ENCODE results near the gene FOXP1. TPM values are rescaled to one million over a fixed set of nuclear protein-coding genes. Genes with fewer than 3 reads are reported as not detected.

Gene FOXP1
- total RNA-seq, 1 donor from 2014 or later: 113 TPM

DNA sequence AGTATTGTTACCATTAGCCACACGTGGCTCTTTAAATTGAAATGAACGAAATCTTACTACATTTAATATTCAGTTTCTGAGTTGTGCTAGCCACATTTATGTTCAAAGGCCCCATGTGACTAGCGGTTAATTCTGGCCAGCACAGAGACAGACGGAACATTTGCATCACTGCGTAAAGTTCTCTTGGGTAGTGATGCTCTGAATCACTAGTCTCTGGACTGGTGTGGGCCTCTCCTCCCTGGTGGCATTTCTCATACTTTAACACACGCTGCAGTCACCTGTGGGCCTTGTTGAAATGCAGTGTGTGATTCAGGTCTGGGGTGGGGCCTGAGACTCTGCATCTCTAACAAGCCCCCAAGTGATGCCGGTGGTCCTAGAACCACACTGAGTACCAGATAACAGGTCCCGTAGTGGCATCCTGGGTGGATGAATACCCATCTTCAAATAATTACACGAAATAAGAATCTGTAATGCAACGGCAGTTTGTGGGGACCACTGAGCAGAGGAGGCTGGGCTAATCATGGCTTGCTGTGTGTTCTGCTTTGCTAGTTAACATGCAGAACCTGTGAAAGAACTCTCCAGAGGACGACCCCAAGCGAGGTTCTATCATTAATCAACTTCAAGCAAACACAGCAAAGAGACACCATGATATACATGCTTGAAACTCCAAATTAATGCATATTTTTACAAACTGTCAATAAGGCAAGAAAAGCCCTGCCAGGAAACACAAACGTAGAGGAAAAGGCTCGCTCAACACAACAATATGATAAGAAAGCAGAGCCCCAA, 623.8 kb downstream of the FOXP1 start:
- TF ChIP-seq, protein P1, sequence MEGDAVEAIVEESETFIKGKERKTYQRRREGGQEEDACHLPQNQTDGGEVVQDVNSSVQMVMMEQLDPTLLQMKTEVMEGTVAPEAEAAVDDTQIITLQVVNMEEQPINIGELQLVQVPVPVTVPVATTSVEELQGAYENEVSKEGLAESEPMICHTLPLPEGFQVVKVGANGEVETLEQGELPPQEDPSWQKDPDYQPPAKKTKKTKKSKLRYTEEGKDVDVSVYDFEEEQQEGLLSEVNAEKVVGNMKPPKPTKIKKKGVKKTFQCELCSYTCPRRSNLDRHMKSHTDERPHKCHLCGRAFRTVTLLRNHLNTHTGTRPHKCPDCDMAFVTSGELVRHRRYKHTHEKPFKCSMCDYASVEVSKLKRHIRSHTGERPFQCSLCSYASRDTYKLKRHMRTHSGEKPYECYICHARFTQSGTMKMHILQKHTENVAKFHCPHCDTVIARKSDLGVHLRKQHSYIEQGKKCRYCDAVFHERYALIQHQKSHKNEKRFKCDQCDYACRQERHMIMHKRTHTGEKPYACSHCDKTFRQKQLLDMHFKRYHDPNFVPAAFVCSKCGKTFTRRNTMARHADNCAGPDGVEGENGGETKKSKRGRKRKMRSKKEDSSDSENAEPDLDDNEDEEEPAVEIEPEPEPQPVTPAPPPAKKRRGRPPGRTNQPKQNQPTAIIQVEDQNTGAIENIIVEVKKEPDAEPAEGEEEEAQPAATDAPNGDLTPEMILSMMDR (conservative IDR thresholded peaks at IDR 0.05): no peak
- Mint-ChIP-seq H3K4me3 (no peak overlapping the region), H3K27me3 (no peaks in the 10 kb centered on the region), H3K9me3 (no peaks in the 10 kb centered on the region), H3K4me1 (ENCODE audit: unreplicated experiment) (peaks cover 41% of the 10 kb centered on the region), H3K27ac (no peak overlapping the region), H3K36me3 (peaks cover 61% of the 10 kb centered on the region)
- no peak for DNase-seq (ENCODE audit: extremely low spot score, unreplicated experiment)

DNA sequence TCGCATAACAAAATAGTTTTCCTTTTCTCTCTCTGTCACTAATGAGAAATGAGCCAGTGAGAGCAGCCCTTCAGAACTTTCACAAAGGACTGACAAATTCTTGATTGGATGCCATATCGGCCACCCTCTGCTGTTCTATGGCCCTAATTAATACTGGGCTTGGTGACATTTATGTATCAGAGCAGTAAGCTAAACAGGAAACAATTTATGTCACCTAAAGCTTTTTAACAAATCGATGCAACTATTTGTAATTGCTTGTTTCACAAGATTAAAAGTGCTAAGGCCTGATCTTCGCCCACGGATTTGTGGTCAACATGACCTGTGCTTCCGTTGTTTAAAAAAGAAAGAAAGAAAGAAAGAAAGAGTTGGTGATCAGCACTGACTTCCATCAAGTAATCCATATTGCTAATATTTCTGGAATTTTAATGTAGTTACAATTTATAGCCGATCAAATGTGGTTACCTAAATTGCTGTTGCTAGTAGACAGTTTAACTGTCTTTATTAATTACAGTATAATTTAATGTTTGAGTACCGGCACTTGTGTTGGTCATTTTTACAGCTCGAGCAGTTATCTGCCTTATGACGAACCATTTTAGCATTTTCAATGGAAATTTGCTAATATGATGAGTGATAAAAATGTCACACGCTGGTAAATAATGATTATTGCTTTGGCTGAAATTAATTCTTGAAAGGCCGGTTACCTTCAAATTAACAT, 631.3 kb downstream of the FOXP1 start:
- H3K4me1 Mint-ChIP-seq (ENCODE audit: unreplicated experiment): peaks cover 41% of the 10 kb centered on the region
- no peaks in the 10 kb centered on the region for H3K27me3 Mint-ChIP-seq
- H3K9me3 Mint-ChIP-seq: no peaks in the 10 kb centered on the region
- peaks cover 6% of the 10 kb centered on the region for H3K36me3 Mint-ChIP-seq
- no peak for DNase-seq (ENCODE audit: extremely low spot score, unreplicated experiment)
- TF ChIP-seq, protein P1 (conservative IDR thresholded peaks at IDR 0.05): no peak
- H3K27ac Mint-ChIP-seq: no peak overlapping the region
- no peak overlapping the region for H3K4me3 Mint-ChIP-seq

DNA sequence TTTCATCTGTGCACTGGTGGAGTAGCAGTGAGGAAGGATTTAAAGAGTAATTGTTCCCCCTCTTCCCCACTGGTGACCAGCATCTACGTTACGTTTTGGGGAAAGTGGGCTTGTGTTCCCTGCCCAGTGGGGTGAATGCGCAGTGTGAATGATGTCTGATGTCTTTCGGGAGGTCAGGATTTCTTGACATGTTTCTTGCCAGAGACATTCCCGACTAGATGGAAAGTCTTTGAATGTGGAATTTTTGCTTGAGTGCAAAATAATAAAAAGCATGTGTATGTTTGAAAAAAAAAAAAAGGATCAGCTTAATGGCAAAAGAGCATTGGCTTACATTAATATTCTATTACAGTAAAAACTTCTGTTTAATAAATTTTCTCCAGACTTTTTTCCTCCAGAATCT, 632.2 kb downstream of the FOXP1 start:
- DNase-seq (ENCODE audit: extremely low spot score, unreplicated experiment): no peak
- no peaks in the 10 kb centered on the region for H3K9me3 Mint-ChIP-seq

DNA sequence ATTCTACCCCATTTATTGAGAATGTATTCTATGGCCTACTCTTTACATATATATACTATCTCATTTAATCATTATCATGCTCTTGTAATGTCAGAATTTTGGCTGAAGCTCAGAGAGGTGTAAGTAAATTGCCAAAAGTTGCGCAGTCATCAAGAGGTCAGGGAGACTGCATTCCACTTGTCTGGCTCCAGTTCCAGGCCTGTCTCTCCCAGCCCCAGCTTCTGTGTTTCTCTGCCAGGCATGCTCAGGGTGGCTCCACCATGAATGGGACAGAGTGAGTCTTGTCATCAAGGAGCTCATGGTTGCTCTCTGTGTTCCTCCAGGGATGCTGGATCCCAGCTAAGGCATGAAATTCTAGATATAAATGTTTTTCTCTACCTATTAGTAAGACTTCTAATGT, 635.9 kb downstream of the FOXP1 start:
- H3K27me3 Mint-ChIP-seq: no peaks in the 10 kb centered on the region
- H3K27ac Mint-ChIP-seq: no peak overlapping the region
- H3K9me3 Mint-ChIP-seq: no peaks in the 10 kb centered on the region
- no peaks in the 10 kb centered on the region for H3K36me3 Mint-ChIP-seq
- no peak overlapping the region for H3K4me3 Mint-ChIP-seq
- TF ChIP-seq, protein P1 (conservative IDR thresholded peaks at IDR 0.05): no peak
- peaks cover 12% of the 10 kb centered on the region for H3K4me1 Mint-ChIP-seq (ENCODE audit: unreplicated experiment)
- no peak for DNase-seq (ENCODE audit: extremely low spot score, unreplicated experiment)

More for the DNA sequence above, 632.2 kb downstream of the FOXP1 start:
- TF ChIP-seq, protein P1 (conservative IDR thresholded peaks at IDR 0.05): no peak
- Mint-ChIP-seq H3K27ac (no peak overlapping the region), H3K4me3 (no peak overlapping the region), H3K27me3 (no peaks in the 10 kb centered on the region), H3K4me1 (ENCODE audit: unreplicated experiment) (peaks cover 33% of the 10 kb centered on the region), H3K36me3 (peaks cover 6% of the 10 kb centered on the region)

DNA sequence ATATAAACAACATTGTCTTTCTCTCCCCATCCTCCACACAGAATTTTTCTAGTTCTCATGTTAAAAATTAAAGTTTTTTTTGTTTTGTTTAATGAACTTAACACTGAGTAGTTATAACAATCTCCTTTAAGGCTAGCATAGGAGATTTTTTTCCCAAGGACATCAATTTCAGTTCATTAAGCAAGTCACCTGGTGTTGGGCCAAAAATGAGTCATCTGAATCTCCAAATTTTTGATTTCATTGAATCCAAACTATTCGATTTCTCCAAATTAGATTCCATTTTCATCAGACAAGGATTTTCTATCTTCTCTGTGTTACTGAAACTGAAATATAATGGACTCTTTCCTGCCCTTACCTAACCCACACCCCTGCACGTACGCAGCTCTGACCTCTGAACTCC, 639.6 kb downstream of the FOXP1 start:
- Mint-ChIP-seq H3K4me3 (no peak overlapping the region), H3K27me3 (no peaks in the 10 kb centered on the region), H3K27ac (no peak overlapping the region), H3K4me1 (ENCODE audit: unreplicated experiment) (no peaks in the 10 kb centered on the region), H3K9me3 (no peaks in the 10 kb centered on the region), H3K36me3 (no peaks in the 10 kb centered on the region)
- TF ChIP-seq, protein P1 (conservative IDR thresholded peaks at IDR 0.05): no peak
- DNase-seq (ENCODE audit: extremely low spot score, unreplicated experiment): no peak

Measured in type B pancreatic cell (in vitro differentiated cells).